A549 (cell line): ENCODE results near the gene SLC38A10. TPM values are rescaled to one million over a fixed set of nuclear protein-coding genes. Genes with fewer than 3 reads are reported as not detected.
A peak's percentile ranks its signal among the peaks of the same experiment; 100 is the strongest.

Experiments used
- ATAC-seq, 2 experiments: fragments of 200-7000 bp in 1 of 2; fragments of >200 bp in 1 of 2; cut with Nextera tagmentation in 1 of 2; cut with Tn5 transposase in 1 of 2; 3 replicates each; pipeline versions ENCODE4 v1.8.0 to v1.9.1; 2018 to 2020; ENCODE audit warnings: mild to moderate bottlenecking in 1 of 2, moderate library complexity in 1 of 2
- CTCF ChIA-PET: fragments of 300-600 bp; sonication (Branson Sonifier 250); formaldehyde crosslinking; extraction: SDS; loops from one replicate; lab custom pipeline; 2021; ENCODE audit warnings: antibody characterized with exemption, inconsistent platforms; lab: Yijun Ruan, JAX
- POLR2A ChIA-PET: fragments of 350-600 bp; formaldehyde crosslinking; extraction: SDS; loops from one replicate; lab custom pipeline; 2021; ENCODE audit warnings: antibody characterized with exemption, inconsistent platforms; lab: Yijun Ruan, JAX
- DNase-seq, 2 experiments: peaks; one replicate each; pipeline versions ENCODE4 v3.0.0 to v3.0.0-alpha.2; 2011 to 2016; ENCODE audit warnings: low read depth in 1 of 2, low spot score in 1 of 2
- FAIRE-seq: peaks from 2 replicates; lab custom pipeline; 2011; peaks lifted over from hg19 to GRCh38; lab: Jason Lieb, UNC
- H3K27ac ChIP-seq, 2 experiments: fragments of >200 bp; sonication (Bioruptor Twin); formaldehyde crosslinking; 3 replicates each; pipeline ENCODE4 v1.5.1; 2016 to 2017
- H3K4me1 ChIP-seq: fragments of >200 bp; sonication (Bioruptor Twin); formaldehyde crosslinking; 3 replicates; pipeline ENCODE4 v1.6.1; 2016
- H3K4me2 ChIP-seq: fragments of >200 bp; sonication (Bioruptor Twin); formaldehyde crosslinking; 3 replicates; pipeline ENCODE4 v1.6.1; 2016
- H3K4me3 ChIP-seq: fragments of >200 bp; sonication (Bioruptor Twin); formaldehyde crosslinking; 3 replicates; pipeline ENCODE4 v1.5.1; 2016
- H3K9me3 ChIP-seq: fragments of >200 bp; sonication (Bioruptor Twin); formaldehyde crosslinking; 3 replicates; pipeline ENCODE4 v1.6.1; 2016
- CBX8 ChIP-seq: fragments of 200-600 bp; sonication (generic); IDR thresholded peaks from 2 replicates; pipeline ENCODE4 v1.6.1; 2016
- FOSB ChIP-seq: fragments of 250-450 bp; sonication (Bioruptor Pico); IDR thresholded peaks from 2 replicates; pipeline ENCODE4 v1.5.0; 2020; ENCODE audit warnings: mild to moderate bottlenecking, moderate library complexity
- HOXA7 ChIP-seq: fragments of 250-450 bp; sonication (Bioruptor Pico); IDR thresholded peaks from 2 replicates; pipeline ENCODE4 v1.5.0; 2020; ENCODE audit warnings: mild to moderate bottlenecking, moderate library complexity
- HOXB13 ChIP-seq: fragments of 250-450 bp; sonication (Bioruptor Pico); IDR thresholded peaks from 2 replicates; pipeline ENCODE4 v1.5.0; 2020; ENCODE audit warnings: low read depth, mild to moderate bottlenecking, moderate library complexity
- HOXB5 ChIP-seq: fragments of 250-450 bp; sonication (Bioruptor Pico); IDR thresholded peaks from 2 replicates; pipeline ENCODE4 v1.5.0; 2020; ENCODE audit warnings: mild to moderate bottlenecking, moderate library complexity
- JUNB ChIP-seq: fragments of >200 bp; sonication (Bioruptor Twin); formaldehyde crosslinking; IDR thresholded peaks from 2 replicates; pipeline ENCODE4 v1.6.1; 2016
- KDM1A ChIP-seq: fragments of 200-600 bp; sonication (generic); IDR thresholded peaks from 2 replicates; pipeline ENCODE4 v1.6.1; 2016; ENCODE audit warnings: low read depth, mild to moderate bottlenecking
- KDM5A ChIP-seq: fragments of 200-600 bp; sonication (generic); IDR thresholded peaks from 2 replicates; pipeline ENCODE4 v1.6.1; 2016; ENCODE audit warnings: antibody characterized with exemption, mild to moderate bottlenecking
- PHF8 ChIP-seq: fragments of 200-600 bp; sonication (generic); IDR thresholded peaks from 2 replicates; pipeline ENCODE4 v1.6.1; 2016; ENCODE audit warnings: low read depth, mild to moderate bottlenecking, antibody characterized with exemption, moderate library complexity, borderline replicate concordance
- RFX5 ChIP-seq: fragments of 450-650 bp; IDR thresholded peaks from 2 replicates; pipeline ENCODE4 v1.7.1; 2014; ENCODE audit warnings: antibody characterized with exemption, mild to moderate bottlenecking, moderate library complexity
- ZC3H11A ChIP-seq: fragments of 450-650 bp; IDR thresholded peaks from 2 replicates; pipeline ENCODE4 v1.6.1; 2014; ENCODE audit warnings: antibody characterized with exemption, mild to moderate bottlenecking
- ZFP36 ChIP-seq: fragments of 450-650 bp; IDR thresholded peaks from 2 replicates; pipeline ENCODE4 v1.6.1; 2014; ENCODE audit warnings: borderline replicate concordance; ENCODE audit not compliant: partially characterized antibody
- WGBS: methylation state at CpG from one replicate; pipeline ENCODE4 v1.1.6; 2017; ENCODE audit errors: missing lambda C conversion rate; 5-methylcytosine and 5-hydroxymethylcytosine counted together
- polyA plus RNA-seq, 4 experiments: library from polyadenylated mRNA; depleted of rRNA in 3 of 4; stranded (reverse); fragments of >200 nt; fragmentation: RNase III in 1 of 4; extraction: RNeasy Plus Mini Kit Qiagen cat#74134 plus additional on column Dnase treatment in 1 of 4; gene quantifications; 2 replicates in 3 of 4; 3 replicates in 1 of 4; pipeline ENCODE4 v1.2.3, GENCODE V29; 2011 to 2017
- TF ChIP-seq, protein P1 (sequence below): fragments of 250-450 bp; sonication (Bioruptor Pico); IDR thresholded peaks from 2 replicates; pipeline ENCODE4 v1.5.0; 2020; ENCODE audit warnings: low read depth, mild to moderate bottlenecking, moderate library complexity
- TF ChIP-seq, protein P2 (sequence below): IDR thresholded peaks from 2 replicates; pipeline ENCODE4 v1.6.1; 2012; ENCODE audit warnings: low read depth, borderline replicate concordance
- TF ChIP-seq, protein P3 (sequence below): IDR thresholded peaks from 2 replicates; pipeline ENCODE4 v1.6.1; 2012
- TF ChIP-seq, protein P4 (sequence below): IDR thresholded peaks from 2 replicates; pipeline ENCODE4 v1.6.1; 2012
- TF ChIP-seq, protein P5 (sequence below): fragments of 450-650 bp; IDR thresholded peaks from 2 replicates; pipeline ENCODE4 v1.6.1; 2014; ENCODE audit warnings: antibody characterized with exemption

SLC38A10 gene
- polyA plus RNA-seq, 2 of the 4 experiments (the other 2 are of a cell fraction) = 35.8 to 67.4 TPM

DNA sequence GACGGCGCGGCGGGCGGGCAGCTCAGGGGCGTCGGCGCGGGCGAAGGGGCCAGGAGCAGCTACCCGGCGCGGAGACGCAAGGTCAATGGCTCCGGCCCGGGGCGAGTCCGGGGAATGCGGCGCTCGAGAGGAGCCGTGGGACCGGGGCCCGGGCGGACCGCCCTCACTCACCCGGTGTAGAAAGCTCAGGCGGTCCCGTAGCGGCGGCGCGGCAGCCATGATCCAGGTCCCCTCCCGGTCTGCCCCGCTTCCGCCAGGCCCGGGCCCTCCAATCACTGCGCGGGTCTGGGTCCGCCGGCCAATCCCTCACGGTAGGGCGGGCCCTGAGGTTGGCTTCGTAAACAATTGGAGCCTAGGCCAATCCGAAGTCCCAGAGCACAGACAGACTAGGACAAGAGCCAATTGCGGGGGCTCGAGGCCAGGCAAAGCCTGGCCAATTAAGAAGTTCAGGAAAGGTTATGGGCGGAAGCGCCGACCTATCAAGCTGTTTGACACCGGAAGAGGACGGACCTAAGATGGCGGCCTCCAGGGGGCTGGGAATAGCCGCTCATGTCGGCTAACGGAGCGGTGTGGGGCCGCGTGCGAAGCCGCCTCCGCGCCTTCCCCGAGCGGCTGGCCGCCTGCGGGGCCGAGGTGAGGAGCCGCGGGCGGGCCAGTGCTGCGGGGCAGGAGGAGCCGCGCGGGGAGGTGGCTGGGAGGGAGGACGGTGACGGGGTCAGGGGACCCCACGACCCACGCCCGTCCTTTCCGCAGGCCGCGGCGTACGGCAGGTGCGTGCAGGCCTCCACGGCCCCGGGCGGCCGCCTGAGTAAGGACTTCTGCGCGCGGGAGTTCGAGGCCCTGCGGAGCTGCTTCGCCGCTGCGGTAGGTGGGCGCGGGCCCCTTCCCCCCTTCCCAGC is 56.0 kb downstream of the SLC38A10 start, which contains the start of the genes NDUFAF8 and TEPSIN (continued):
- TF ChIP-seq HOXB5 = 0 out of 2 replicates have a peak, but pooled peaks have one; percentile 5
- TF ChIP-seq HOXA7 (CRISPR knock-in tag) = no peak
- no peak for TF ChIP-seq CBX8
- TF ChIP-seq KDM1A = no peak
- peak; percentile 67 for TF ChIP-seq RFX5
- TF ChIP-seq PHF8 = peak; percentile 92; the same call in 1 of the 2 replicates

DNA sequence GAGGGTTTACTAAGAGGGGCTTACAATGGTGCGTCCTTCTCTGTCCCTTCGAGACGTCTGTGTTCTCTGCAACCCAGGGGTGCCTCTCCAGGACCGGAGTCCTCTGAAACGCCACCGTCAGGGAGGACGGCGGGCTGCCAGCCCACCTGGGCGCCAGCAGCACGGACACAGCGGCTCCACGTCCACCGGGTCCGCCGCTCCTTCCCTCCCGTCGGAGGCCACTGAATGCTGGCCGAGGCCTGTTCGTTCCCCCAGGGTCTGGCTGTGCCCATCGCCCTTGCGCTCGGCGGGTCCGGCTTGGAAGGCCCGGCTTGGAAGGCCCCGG is 56.7 kb downstream of the SLC38A10 start:
- Histone ChIP-seq H3K4me1 (peaks cover 19% of the 10 kb centered on the region), H3K4me2 (peak overlapping the region; percentile 85), H3K27ac (peak overlapping the region; percentile 73 to 89), H3K9me3 (no peaks in the 10 kb centered on the region), H3K4me3 (peak overlapping the region; percentile 80)
- ChIA-PET CTCF (interaction anchor here (0.6 to 13.0 kb wide), 10 partner anchors 8 to 429 kb away, joined by 3 to 153 read pairs (median 5); no protein-coding TSS in a partner anchor), POLR2A (interaction anchor here (0.6 to 1.5 kb wide), 13 partner anchors 9 to 281 kb away, joined by 3 to 23 read pairs (median 3); partner anchors contain the start of genes BAHCC1 and CEP131)
- ATAC-seq (0 out of 6 replicates have a peak, but pooled peaks of 1 of the 2 experiments have one; percentile 2), DNase-seq (no peak), FAIRE-seq (no peak)
- TF ChIP-seq JUNB = no peak
- peak; percentile 44; the same call in 1 of the 2 replicates for TF ChIP-seq PHF8
- no CpG with 5 or more reads among the region's 26 CpGs for WGBS

DNA sequence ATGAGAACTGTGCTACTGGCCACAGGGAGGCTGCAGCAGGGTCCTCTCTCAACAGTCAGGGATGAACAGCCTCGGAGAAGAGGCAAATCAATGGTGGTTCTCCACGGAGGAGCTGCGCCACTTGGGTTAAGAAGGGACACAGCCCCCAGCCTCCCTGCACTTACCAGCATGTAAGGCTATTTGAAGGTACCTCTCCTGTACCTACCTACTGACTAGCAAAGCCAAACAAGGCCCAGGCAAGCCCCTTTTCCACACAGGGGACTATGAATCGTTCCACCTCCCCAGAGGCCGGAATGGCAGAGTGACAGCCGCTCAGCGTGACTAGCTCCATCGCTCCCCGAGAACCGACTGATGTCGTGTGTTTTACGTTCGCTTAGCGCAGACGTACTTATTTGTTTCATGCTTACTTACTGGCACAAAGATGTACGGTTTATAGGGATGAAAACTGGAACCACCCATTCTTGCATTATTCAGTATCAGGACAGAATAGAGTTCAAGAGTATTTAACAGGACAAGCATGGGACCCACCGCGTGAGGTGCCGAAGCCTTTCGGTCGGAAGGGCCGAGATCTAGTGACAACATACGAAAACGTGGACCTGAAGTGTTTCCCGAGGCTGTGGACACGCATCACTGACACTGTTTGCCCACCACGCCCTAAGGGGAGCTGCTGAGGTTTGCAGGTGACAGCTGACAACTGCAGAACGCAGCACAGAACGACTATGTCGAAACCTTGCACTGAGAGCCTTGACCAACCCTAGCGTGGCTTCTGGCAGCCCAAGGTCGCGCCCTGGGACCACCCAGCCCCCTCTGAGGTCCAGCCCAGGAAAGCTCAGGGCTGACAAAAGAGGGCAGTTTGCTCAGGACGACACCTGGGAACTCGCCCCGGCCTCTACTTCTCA is 57.3 kb downstream of the SLC38A10 start:
- no peak for ATAC-seq
- TF ChIP-seq FOSB (CRISPR knock-in tag) = no peak
- no peak for TF ChIP-seq KDM5A
- TF ChIP-seq, protein P1, sequence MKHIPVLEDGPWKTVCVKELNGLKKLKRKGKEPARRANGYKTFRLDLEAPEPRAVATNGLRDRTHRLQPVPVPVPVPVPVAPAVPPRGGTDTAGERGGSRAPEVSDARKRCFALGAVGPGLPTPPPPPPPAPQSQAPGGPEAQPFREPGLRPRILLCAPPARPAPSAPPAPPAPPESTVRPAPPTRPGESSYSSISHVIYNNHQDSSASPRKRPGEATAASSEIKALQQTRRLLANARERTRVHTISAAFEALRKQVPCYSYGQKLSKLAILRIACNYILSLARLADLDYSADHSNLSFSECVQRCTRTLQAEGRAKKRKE (CRISPR knock-in tag) = no peak
- no peak for TF ChIP-seq ZFP36
- no peak for TF ChIP-seq ZC3H11A
- TF ChIP-seq, protein P2, sequence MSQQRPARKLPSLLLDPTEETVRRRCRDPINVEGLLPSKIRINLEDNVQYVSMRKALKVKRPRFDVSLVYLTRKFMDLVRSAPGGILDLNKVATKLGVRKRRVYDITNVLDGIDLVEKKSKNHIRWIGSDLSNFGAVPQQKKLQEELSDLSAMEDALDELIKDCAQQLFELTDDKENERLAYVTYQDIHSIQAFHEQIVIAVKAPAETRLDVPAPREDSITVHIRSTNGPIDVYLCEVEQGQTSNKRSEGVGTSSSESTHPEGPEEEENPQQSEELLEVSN = no peak
- TF ChIP-seq, protein P3, sequence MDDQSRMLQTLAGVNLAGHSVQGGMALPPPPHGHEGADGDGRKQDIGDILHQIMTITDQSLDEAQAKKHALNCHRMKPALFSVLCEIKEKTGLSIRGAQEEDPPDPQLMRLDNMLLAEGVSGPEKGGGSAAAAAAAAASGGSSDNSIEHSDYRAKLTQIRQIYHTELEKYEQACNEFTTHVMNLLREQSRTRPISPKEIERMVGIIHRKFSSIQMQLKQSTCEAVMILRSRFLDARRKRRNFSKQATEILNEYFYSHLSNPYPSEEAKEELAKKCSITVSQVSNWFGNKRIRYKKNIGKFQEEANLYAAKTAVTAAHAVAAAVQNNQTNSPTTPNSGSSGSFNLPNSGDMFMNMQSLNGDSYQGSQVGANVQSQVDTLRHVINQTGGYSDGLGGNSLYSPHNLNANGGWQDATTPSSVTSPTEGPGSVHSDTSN = no peak
- TF ChIP-seq HOXB13 (CRISPR knock-in tag) = no peak
- TF ChIP-seq, protein P4, sequence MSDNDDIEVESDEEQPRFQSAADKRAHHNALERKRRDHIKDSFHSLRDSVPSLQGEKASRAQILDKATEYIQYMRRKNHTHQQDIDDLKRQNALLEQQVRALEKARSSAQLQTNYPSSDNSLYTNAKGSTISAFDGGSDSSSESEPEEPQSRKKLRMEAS = no peak
- TF ChIP-seq, protein P5, sequence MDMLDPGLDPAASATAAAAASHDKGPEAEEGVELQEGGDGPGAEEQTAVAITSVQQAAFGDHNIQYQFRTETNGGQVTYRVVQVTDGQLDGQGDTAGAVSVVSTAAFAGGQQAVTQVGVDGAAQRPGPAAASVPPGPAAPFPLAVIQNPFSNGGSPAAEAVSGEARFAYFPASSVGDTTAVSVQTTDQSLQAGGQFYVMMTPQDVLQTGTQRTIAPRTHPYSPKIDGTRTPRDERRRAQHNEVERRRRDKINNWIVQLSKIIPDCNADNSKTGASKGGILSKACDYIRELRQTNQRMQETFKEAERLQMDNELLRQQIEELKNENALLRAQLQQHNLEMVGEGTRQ = no peak

More for the DNA sequence above, 57.3 kb downstream of the SLC38A10 start:
- no peak for DNase-seq
- H3K4me1 ChIP-seq = peaks cover 19% of the 10 kb centered on the region
- H3K4me2 ChIP-seq = peak overlapping the region; percentile 85
- peak overlapping the region; percentile 80 for H3K4me3 ChIP-seq
- H3K27ac ChIP-seq = peak overlapping the region; percentile 73 to 89
- ChIA-PET POLR2A (interaction anchor here (1.1 to 1.5 kb wide), 3 partner anchors 15 to 281 kb away, joined by 3 to 23 read pairs (median 5); partner anchors contain the start of genes BAHCC1 and CEP131), CTCF (interaction anchor here (0.6 to 13.0 kb wide), 10 partner anchors 7 to 430 kb away, joined by 3 to 153 read pairs (median 4); no protein-coding TSS in a partner anchor)
- WGBS = 52% methylated on average over 36 of the region's 36 CpGs
- no peaks in the 10 kb centered on the region for H3K9me3 ChIP-seq
- peak; percentile 51 for FAIRE-seq
